Epithelial cell of proximal tubule (primary cell): ENCODE measurements around the gene TCERG1L. TPM values are rescaled to one million over a fixed set of nuclear protein-coding genes. Genes with fewer than 3 reads are reported as not detected.
"Not testable (repeated sequence)": the region's sequence is repeated elsewhere in the genome, so short reads cannot be mapped to it uniquely, and the experiment has no call there.

Source experiments
- DNase-seq: peaks from one replicate; pipeline ENCODE4 v3.0.0-alpha.2; 2011; ENCODE audit warnings: low read depth
- H3K4me3 ChIP-seq: 2 replicates; pipeline ENCODE4 v1.5.1; 2011; ENCODE audit warnings: low read depth, mild to moderate bottlenecking, low read length
- CTCF ChIP-seq: conservative IDR thresholded peaks from 2 replicates; pipeline ENCODE4 v1.5.1; 2012; ENCODE audit warnings: low read depth, mild to moderate bottlenecking, low read length
- total RNA-seq: library from RNA; depleted of rRNA; stranded (reverse); fragments of >200 nt; gene quantifications from 2 replicates; pipeline ENCODE4 v1.2.3, GENCODE V29; 2015

Gene TCERG1L
- total RNA-seq, 1 donor from 2014 or later: not detected

- no peak overlapping the region for H3K4me3 ChIP-seq
- no peak for TF ChIP-seq CTCF
- no peak for DNase-seq
Measured at GRCh38 chr10:131332821-131333220, 21.3 kb upstream of the TCERG1L start.

- no peak for TF ChIP-seq CTCF
- DNase-seq: no peak
- no peak overlapping the region for H3K4me3 ChIP-seq
Measured at GRCh38 chr10:131323880-131324279, 12.4 kb upstream of the TCERG1L start.

GRCh38 chr10:131323025-131323424, 11.5 kb upstream of the TCERG1L start:
- no peak overlapping the region for H3K4me3 ChIP-seq
- TF ChIP-seq CTCF: no peak

GRCh38 chr10:131322575-131322974, 11.1 kb upstream of the TCERG1L start:
- not testable (repeated sequence) for DNase-seq, H3K4me3 ChIP-seq

More at GRCh38 chr10:131323025-131323424, 11.5 kb upstream of the TCERG1L start:
- DNase-seq: no peak

GRCh38 chr10:131320860-131321604, 9.5 kb upstream of the TCERG1L start:
- DNase-seq: no peak
- H3K4me3 ChIP-seq: no peak overlapping the region
- TF ChIP-seq CTCF: no peak

- no peak for TF ChIP-seq CTCF
- DNase-seq: no peak
Measured at GRCh38 chr10:131318814-131319213, 7.3 kb upstream of the TCERG1L start.

GRCh38 chr10:131318291-131318690, 6.8 kb upstream of the TCERG1L start:
- H3K4me3 ChIP-seq: no peak overlapping the region
- no peak for DNase-seq
- TF ChIP-seq CTCF: no peak

More at GRCh38 chr10:131318814-131319213, 7.3 kb upstream of the TCERG1L start:
- H3K4me3 ChIP-seq: no peak overlapping the region
